PFSK-1 (cell line): ENCODE data around the gene ZNF837.
A peak's percentile ranks its signal among the peaks of the same experiment; 100 is the strongest.

Source experiments
- FOXP2 ChIP-seq: optimal IDR thresholded peaks from 2 replicates; pipeline ENCODE3; 2011; ENCODE audit warnings: borderline replicate concordance, control low read depth, inconsistent platforms; ENCODE audit not compliant: insufficient read depth; ENCODE audit errors: extremely low read length, extremely low read depth
- POLR2AphosphoS5 ChIP-seq: IDR thresholded peaks from 2 replicates; pipeline ENCODE4 v1.6.1; 2012; ENCODE audit warnings: low read depth, mild to moderate bottlenecking, control low read depth, low read length, moderate library complexity
- SIN3A ChIP-seq: IDR thresholded peaks from 2 replicates; pipeline ENCODE4 v1.6.1; 2012; ENCODE audit warnings: mild to moderate bottlenecking, low read length, moderate library complexity, borderline replicate concordance; ENCODE audit not compliant: insufficient read depth
- TAF1 ChIP-seq: IDR thresholded peaks from 2 replicates; pipeline ENCODE4 v1.6.1; 2012; ENCODE audit warnings: low read length, control low read depth, borderline replicate concordance; ENCODE audit not compliant: insufficient read depth
- TF ChIP-seq, protein P1 (sequence below), 2 experiments: IDR thresholded peaks; 2 replicates each; pipeline versions ENCODE4 v1.6.1 to v1.8.0; 2011 to 2012; ENCODE audit warnings: low read depth in 2 of 2, low read length in 2 of 2, control low read depth in 1 of 2, inconsistent platforms in 1 of 2, mild to moderate bottlenecking in 1 of 2, moderate library complexity in 1 of 2; ENCODE audit not compliant: insufficient read depth in 1 of 2

ZNF837 gene

DNA sequence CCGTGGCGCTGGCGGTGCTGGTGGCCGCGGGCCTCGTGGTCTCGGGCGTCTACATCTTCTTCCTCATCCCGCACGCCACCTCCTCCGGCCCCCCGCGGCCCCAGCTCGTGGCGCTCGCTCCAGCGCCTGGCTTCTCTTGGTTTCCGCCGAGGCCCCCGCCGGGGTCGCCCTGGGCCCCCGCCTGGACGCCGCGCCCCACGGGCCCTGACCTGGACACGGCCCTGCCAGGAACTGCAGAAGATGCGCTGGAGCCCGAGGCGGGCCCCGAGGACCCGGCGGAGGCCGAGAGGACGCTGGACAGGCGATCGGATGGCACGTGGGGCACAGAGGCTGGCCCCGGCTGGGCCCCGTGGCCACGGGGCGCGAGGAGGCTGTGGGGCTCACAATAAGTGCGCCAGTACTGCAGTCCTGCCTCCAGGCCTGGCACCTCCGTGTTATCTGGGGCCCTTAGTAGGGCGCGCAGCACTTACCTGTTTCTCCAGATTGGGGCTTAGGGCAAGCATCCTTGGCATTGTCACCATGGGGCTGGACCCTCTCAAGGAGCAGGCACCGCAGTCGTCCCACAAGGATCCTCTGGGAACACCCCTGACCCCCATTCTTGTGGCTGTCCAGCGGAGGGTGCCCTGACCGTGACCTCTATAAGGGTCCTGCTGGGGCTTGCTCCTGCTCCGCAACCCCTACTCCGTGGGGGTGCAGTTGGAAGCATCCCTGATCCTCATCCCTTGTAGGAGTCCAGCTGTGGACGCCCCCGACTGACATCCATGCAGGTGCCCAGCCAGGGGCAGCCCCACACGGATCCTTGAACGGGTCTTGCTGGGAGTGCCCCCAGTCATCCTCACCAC is 16.1 kb upstream of the ZNF837 start:
- 0 out of 2 replicates have a peak, but pooled peaks have one; percentile 29 for TF ChIP-seq POLR2AphosphoS5
- no peak for TF ChIP-seq SIN3A
- no peak for TF ChIP-seq TAF1
- TF ChIP-seq FOXP2: no peak
- TF ChIP-seq, protein P1, sequence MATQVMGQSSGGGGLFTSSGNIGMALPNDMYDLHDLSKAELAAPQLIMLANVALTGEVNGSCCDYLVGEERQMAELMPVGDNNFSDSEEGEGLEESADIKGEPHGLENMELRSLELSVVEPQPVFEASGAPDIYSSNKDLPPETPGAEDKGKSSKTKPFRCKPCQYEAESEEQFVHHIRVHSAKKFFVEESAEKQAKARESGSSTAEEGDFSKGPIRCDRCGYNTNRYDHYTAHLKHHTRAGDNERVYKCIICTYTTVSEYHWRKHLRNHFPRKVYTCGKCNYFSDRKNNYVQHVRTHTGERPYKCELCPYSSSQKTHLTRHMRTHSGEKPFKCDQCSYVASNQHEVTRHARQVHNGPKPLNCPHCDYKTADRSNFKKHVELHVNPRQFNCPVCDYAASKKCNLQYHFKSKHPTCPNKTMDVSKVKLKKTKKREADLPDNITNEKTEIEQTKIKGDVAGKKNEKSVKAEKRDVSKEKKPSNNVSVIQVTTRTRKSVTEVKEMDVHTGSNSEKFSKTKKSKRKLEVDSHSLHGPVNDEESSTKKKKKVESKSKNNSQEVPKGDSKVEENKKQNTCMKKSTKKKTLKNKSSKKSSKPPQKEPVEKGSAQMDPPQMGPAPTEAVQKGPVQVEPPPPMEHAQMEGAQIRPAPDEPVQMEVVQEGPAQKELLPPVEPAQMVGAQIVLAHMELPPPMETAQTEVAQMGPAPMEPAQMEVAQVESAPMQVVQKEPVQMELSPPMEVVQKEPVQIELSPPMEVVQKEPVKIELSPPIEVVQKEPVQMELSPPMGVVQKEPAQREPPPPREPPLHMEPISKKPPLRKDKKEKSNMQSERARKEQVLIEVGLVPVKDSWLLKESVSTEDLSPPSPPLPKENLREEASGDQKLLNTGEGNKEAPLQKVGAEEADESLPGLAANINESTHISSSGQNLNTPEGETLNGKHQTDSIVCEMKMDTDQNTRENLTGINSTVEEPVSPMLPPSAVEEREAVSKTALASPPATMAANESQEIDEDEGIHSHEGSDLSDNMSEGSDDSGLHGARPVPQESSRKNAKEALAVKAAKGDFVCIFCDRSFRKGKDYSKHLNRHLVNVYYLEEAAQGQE (IDR thresholded peaks at IDR 0.05; ENCODE audit: insufficient read depth in 1 of 2, low read depth in 2 of 2, low read length in 2 of 2): no peak

DNA sequence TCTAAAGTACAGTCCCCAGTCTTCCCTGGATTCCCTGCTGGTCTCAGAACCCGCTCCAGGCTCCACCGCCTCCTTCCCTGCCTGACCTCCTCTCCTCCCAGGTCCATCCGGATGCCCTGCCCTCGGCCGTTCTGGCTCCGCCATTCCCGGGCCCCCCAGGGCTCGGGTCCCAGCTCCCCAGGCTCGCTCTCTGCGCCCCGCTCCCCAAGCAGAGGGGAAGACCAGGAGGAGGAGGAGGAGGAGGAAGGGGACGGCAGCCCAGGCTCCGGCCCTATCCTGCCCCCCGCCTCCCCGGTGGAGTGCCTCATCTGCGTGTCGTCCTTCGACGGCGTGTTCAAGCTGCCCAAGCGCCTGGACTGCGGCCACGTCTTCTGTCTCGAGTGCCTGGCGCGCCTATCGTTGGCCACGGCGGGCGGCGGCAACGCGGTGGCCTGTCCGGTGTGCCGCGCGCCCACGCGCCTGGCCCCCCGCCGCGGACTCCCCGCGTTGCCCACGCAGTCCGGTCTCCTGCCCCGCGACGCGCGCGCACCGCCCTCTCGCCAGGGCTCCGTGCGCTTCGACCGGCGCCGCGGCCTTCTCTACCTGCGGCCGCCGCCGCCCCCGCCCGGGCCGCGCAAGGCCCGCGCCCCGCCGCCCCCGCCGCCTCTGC is 15.3 kb upstream of the ZNF837 start:
- TF ChIP-seq, protein P1 (IDR thresholded peaks at IDR 0.05; ENCODE audit: insufficient read depth in 1 of 2, low read depth in 2 of 2, low read length in 2 of 2): no peak
- TF ChIP-seq SIN3A (no peak), FOXP2 (no peak), TAF1 (no peak), POLR2AphosphoS5 (no peak; the same call in 1 of the 2 replicates)

DNA sequence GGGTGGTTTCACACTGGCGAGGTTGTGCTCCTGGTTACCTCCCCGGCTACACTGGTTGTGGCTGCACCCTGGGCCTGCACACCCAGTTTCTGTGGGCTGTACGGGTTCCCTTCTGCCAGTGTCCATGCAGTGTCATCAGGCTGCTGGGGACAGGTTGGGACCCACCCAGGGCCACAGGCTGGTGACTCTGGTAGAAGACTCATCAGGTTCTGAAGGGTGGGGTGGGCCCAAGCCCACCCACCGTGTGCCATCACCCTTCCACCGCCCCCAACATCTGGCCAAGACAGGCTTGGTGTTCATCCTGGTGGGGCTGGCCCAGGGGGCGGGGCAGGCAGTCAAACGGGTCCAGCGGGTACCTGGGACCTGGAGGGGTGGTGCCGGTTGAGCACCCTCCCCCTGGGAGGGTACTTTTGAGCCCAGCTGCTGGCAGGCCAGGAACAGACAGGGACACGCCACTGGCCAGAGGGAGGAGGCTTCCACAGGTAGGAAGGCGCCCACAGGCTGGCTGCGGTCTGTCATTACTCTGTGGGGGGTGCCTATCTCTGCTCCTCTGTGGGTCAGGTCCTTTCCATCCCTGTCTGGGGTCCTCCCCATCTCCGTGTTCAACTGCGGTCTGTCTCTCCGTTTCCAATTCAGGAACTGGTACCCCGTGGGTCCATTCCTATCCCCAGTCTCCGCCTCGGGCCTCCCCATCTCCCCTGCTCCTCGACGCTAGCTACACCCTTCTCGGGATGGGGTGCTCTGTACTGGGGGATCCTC is 14.6 kb upstream of the ZNF837 start, which contains the start of gene RNF225:
RNF225 (plus strand) TSS at position 437 of the 759 bp plus-strand sequence. CDS start 434 bp downstream, outside the sequence.
- peak; percentile 75 for TF ChIP-seq POLR2AphosphoS5
- TF ChIP-seq TAF1: no peak

DNA sequence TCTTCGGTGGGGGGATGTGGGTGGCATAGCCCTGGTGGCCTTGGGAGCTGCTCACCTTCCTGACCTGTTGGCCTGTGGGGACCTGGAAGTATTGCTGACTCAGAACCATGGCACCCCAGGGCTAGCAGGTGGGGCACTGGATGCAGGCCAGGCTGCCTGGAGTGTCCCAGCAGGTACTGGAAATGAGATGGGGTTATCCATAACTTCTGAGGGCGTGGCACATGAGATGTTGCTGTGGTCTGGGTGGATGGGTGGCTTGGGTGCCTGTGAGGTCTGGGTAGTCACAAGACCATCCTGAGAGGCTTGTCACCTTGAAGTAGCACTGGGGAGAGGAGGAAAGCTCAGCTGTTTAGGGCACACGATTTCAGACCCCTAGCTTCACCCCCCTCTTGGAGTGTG is 14.0 kb upstream of the ZNF837 start:
- TF ChIP-seq TAF1: no peak
- TF ChIP-seq SIN3A: no peak
- TF ChIP-seq FOXP2: no peak
- TF ChIP-seq, protein P1 (IDR thresholded peaks at IDR 0.05; ENCODE audit: insufficient read depth in 1 of 2, low read depth in 2 of 2, low read length in 2 of 2): no peak
- TF ChIP-seq POLR2AphosphoS5: no peak

DNA sequence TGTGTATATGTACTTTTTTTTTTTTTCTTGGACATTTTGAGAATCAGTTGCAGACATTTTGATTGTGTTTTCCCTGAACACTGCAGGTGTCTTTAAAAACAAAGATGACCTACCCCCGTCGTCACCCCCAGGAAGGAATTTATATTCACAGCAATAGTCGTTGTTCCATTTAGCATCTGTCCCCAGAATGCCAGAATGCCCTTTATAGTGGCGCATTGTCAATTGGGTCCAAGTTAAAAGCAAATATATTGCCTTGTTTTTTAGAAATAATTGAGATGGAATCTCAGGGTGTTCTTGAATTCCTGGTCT is 12.8 kb upstream of the ZNF837 start:
- TF ChIP-seq SIN3A (no peak), TAF1 (no peak), POLR2AphosphoS5 (no peak; the same call in 1 of the 2 replicates), FOXP2 (no peak)
- TF ChIP-seq, protein P1 (IDR thresholded peaks at IDR 0.05; ENCODE audit: insufficient read depth in 1 of 2, low read depth in 2 of 2, low read length in 2 of 2): no peak
